Stimulated activated CD4-positive, alpha-beta T cell treated with anti-CD3 and anti-CD28 coated beads, Interleukin-4, amount 100 ng/mL, for 24 hours (primary cell): ENCODE measurements around the gene GOLGA6L1.
"Not testable (repeated sequence)": the region's sequence is repeated elsewhere in the genome, so short reads cannot be mapped to it uniquely, and the experiment has no call there.

Source experiments
- DNase-seq: peaks from one replicate; pipeline ENCODE4 v3.0.0-alpha.2; 2020

GOLGA6L1 gene

GRCh38 chr15:23136722-23137121, at the start of gene GOLGA6L1:
Gene GOLGA6L1 (minus strand): TSS chr15:23136822. CDS start chr15:23136731, 91 bp downstream.
- DNase-seq = not testable (repeated sequence)

- not testable (repeated sequence) for DNase-seq
Observed at GRCh38 chr15:23181201-23181600, 44.6 kb upstream of the GOLGA6L1 start.

- DNase-seq = not testable (repeated sequence)
Observed at GRCh38 chr15:23180547-23180927, 43.9 kb upstream of the GOLGA6L1 start.

GRCh38 chr15:23179768-23180546, 43.3 kb upstream of the GOLGA6L1 start:
- not testable (repeated sequence) for DNase-seq

- DNase-seq = not testable (repeated sequence)
Observed at GRCh38 chr15:23176683-23177082, 40.1 kb upstream of the GOLGA6L1 start.

- not testable (repeated sequence) for DNase-seq
Observed at GRCh38 chr15:23175606-23176005, 39.0 kb upstream of the GOLGA6L1 start.

- DNase-seq = not testable (repeated sequence)
Observed at GRCh38 chr15:23174609-23175140, 38.1 kb upstream of the GOLGA6L1 start.

- DNase-seq = not testable (repeated sequence)
Observed at GRCh38 chr15:23132787-23133186, 3.8 kb downstream of the GOLGA6L1 start.

- no peak for DNase-seq
Observed at GRCh38 chr15:23118208-23118607, 18.4 kb downstream of the GOLGA6L1 start.

- no peak for DNase-seq
Observed at GRCh38 chr15:23095796-23096195, 40.8 kb downstream of the GOLGA6L1 start.

- DNase-seq = no peak
Observed at GRCh38 chr15:23083115-23083514, 53.5 kb downstream of the GOLGA6L1 start.

- DNase-seq = not testable (repeated sequence)
Observed at GRCh38 chr15:23081996-23082737, 54.5 kb downstream of the GOLGA6L1 start.

GRCh38 chr15:23081271-23081670, 55.4 kb downstream of the GOLGA6L1 start:
- DNase-seq = no peak

GRCh38 chr15:23079766-23080165, 56.9 kb downstream of the GOLGA6L1 start:
- DNase-seq = no peak
